SK-N-SH (cell line): Measurements from ENCODE around the gene LILRB5. TPM values are rescaled to one million over a fixed set of nuclear protein-coding genes. Genes with fewer than 3 reads are reported as not detected.
"Not testable (repeated sequence)": the region's sequence is repeated elsewhere in the genome, so short reads cannot be mapped to it uniquely, and the experiment has no call there.

Experiments used
- CTCF ChIA-PET: fragments of 300-600, 350-600 bp; formaldehyde crosslinking; extraction: SDS; loops from one replicate; lab custom pipeline; 2021; lab: Yijun Ruan, JAX
- POLR2A ChIA-PET: fragments of 350-600 bp; sonication (Branson Sonifier 250); formaldehyde crosslinking; extraction: SDS; loops from one replicate; lab custom pipeline; 2020; ENCODE audit warnings: antibody characterized with exemption, inconsistent platforms; lab: Yijun Ruan, JAX
- DNase-seq: peaks from one replicate; pipeline ENCODE4 v3.0.0; 2012
- H2AFZ ChIP-seq: fragments of 200-600 bp; sonication (generic); 2 replicates; pipeline ENCODE4 v1.8.1; 2016; ENCODE audit warnings: antibody characterized with exemption, mild to moderate bottlenecking, low read depth
- H3F3A ChIP-seq: fragments of 200-600 bp; sonication (generic); replicated peaks from 2 replicates; pipeline ENCODE3; 2016; ENCODE audit warnings: antibody characterized with exemption, mild to moderate bottlenecking; ENCODE audit not compliant: insufficient read depth
- H3K27ac ChIP-seq, 2 experiments: fragments of 200-500 bp in 1 of 2; fragments of 200-600 bp in 1 of 2; sonication (Bioruptor generic) in 1 of 2; sonication (generic), shearing (Covaris generic) in 1 of 2; 2 replicates each; pipeline versions ENCODE4 v1.5.1 to v1.6.1; 2014 to 2016; ENCODE audit warnings: low read depth in 2 of 2, inconsistent platforms in 1 of 2, low read length in 1 of 2, mild to moderate bottlenecking in 1 of 2, mixed read lengths in 1 of 2
- H3K27me3 ChIP-seq: fragments of 200-600 bp; sonication (generic), shearing (Covaris generic); 2 replicates; pipeline ENCODE4 v1.6.1; 2016; ENCODE audit warnings: mixed run types; ENCODE audit not compliant: insufficient read depth
- H3K36me3 ChIP-seq, 2 experiments: fragments of 200-500 bp in 1 of 2; fragments of 200-600 bp in 1 of 2; sonication (Bioruptor generic) in 1 of 2; sonication (generic) in 1 of 2; replicated peaks in 1 of 2; 2 replicates each; pipeline versions ENCODE3 to v1.5.1; 2014 to 2016; ENCODE audit warnings: low read length in 1 of 2, mild to moderate bottlenecking in 1 of 2; ENCODE audit not compliant: insufficient read depth in 2 of 2, control insufficient read depth in 1 of 2
- H3K4me1 ChIP-seq, 2 experiments: fragments of 200-500 bp in 1 of 2; fragments of 200-600 bp in 1 of 2; sonication (Bioruptor generic) in 1 of 2; sonication (generic), shearing (Covaris generic) in 1 of 2; 2 replicates each; pipeline versions ENCODE4 v1.5.1 to v1.6.1; 2014 to 2016; ENCODE audit warnings: low read depth in 1 of 2, low read length in 1 of 2, mixed run types in 1 of 2; ENCODE audit not compliant: insufficient read depth in 2 of 2, control insufficient read depth in 1 of 2
- H3K4me2 ChIP-seq: fragments of 200-600 bp; sonication (generic), shearing (Covaris generic); 2 replicates; pipeline ENCODE4 v1.6.1; 2017; ENCODE audit warnings: mixed run types
- H3K4me3 ChIP-seq, 2 experiments: fragments of 200-500 bp in 1 of 2; fragments of 200-600 bp in 1 of 2; sonication (Bioruptor generic) in 1 of 2; sonication (generic), shearing (Covaris generic) in 1 of 2; 2 replicates each; pipeline versions ENCODE4 v1.5.1 to v1.8.1; 2014 to 2016; ENCODE audit warnings: low read depth in 2 of 2, inconsistent platforms in 1 of 2, low read length in 1 of 2, mild to moderate bottlenecking in 1 of 2, mixed read lengths in 1 of 2, moderate library complexity in 1 of 2
- H3K79me2 ChIP-seq: fragments of 200-600 bp; sonication (generic); 2 replicates; pipeline ENCODE4 v1.8.1; 2017; ENCODE audit warnings: mild to moderate bottlenecking; ENCODE audit not compliant: insufficient read depth
- H3K9ac ChIP-seq: fragments of 200-600 bp; sonication (generic); 2 replicates; pipeline ENCODE4 v1.6.1; 2017; ENCODE audit warnings: mixed run types
- H3K9me2 ChIP-seq: fragments of 200-600 bp; sonication (generic); 2 replicates; pipeline ENCODE4 v1.6.1; 2017; ENCODE audit warnings: mixed run types
- H3K9me3 ChIP-seq: fragments of 200-600 bp; sonication (generic); 2 replicates; pipeline ENCODE4 v1.6.1; 2017; ENCODE audit warnings: mixed run types, mild to moderate bottlenecking, moderate library complexity
- H4K20me1 ChIP-seq: fragments of 200-600 bp; sonication (generic); 2 replicates; pipeline ENCODE4 v1.6.1; 2017; ENCODE audit warnings: mild to moderate bottlenecking, mixed run types; ENCODE audit not compliant: insufficient read depth
- FOXM1 ChIP-seq: IDR thresholded peaks from 2 replicates; pipeline ENCODE4 v1.4.0; 2012; ENCODE audit warnings: low read depth, mild to moderate bottlenecking
- GABPA ChIP-seq: IDR thresholded peaks from 2 replicates; pipeline ENCODE4 v1.4.0; 2012; ENCODE audit warnings: low read depth, mild to moderate bottlenecking
- GATA2 ChIP-seq: sonication (generic); formaldehyde crosslinking; IDR thresholded peaks from 2 replicates; pipeline ENCODE4 v1.5.0; 2020; ENCODE audit warnings: mild to moderate bottlenecking, missing genetic modification reagents
- RCOR1 ChIP-seq: fragments of 150-350 bp; IDR thresholded peaks from 2 replicates; pipeline ENCODE4 v1.6.1; 2017; ENCODE audit warnings: antibody characterized with exemption, low read length
- RXRA ChIP-seq: IDR thresholded peaks from 2 replicates; pipeline ENCODE4 v1.4.0; 2012; ENCODE audit warnings: low read depth, mild to moderate bottlenecking, borderline replicate concordance
- SMC3 ChIP-seq: IDR thresholded peaks from 2 replicates; pipeline ENCODE4 v1.6.1; 2012; ENCODE audit warnings: low read depth, low read length, improper control_type of control experiment
- TAF1 ChIP-seq: IDR thresholded peaks from 2 replicates; pipeline ENCODE4 v1.6.1; 2012; ENCODE audit warnings: low read depth, mild to moderate bottlenecking, low read length, moderate library complexity, borderline replicate concordance
- TEAD4 ChIP-seq: IDR thresholded peaks from 2 replicates; pipeline ENCODE4 v1.4.0; 2012; ENCODE audit warnings: mild to moderate bottlenecking, borderline replicate concordance; ENCODE audit not compliant: insufficient read depth
- WGBS: methylation state at CpG from one replicate; pipeline ENCODE4 v1.1.6; 2017; ENCODE audit warnings: low lambda C conversion rate; 5-methylcytosine and 5-hydroxymethylcytosine counted together
- polyA plus RNA-seq, 3 experiments: library from polyadenylated mRNA; depleted of rRNA; stranded (reverse); fragments of >200 nt; gene quantifications; 2 replicates each; pipeline ENCODE4 v1.2.3, GENCODE V29; 2012
- TF ChIP-seq, protein P1 (sequence below): IDR thresholded peaks from 2 replicates; pipeline ENCODE4 v1.4.0; 2012; ENCODE audit warnings: low read depth, borderline replicate concordance
- TF ChIP-seq, protein P2 (sequence below): IDR thresholded peaks from 2 replicates; pipeline ENCODE4; 2012

Gene LILRB5
- polyA plus RNA-seq, 1 of the 3 experiments (the other 2 are of a cell fraction) = not detected

DNA sequence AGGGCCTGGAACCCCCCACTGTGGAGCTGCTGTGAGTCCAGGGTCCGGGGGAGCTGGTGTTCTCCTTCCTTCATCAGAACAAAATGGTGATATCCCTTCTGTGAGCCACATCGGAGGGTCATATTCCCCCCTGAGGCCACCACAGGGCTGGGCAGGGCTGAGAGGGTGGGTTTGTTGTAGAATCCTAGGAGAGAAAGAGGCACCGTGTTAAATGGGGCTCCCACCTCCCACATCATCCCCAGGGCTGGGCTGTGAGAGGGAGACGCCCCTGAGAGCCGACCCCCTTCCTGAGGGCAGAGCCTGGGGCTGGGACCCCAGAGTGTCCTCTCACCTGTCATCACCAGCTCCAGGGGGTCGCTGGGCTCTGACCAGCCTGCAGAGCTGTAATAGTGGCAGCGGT is 35.1 kb downstream of the LILRB5 start:
- H4K20me1 ChIP-seq, H3K4me3 ChIP-seq, H2AFZ ChIP-seq, H3K9me2 ChIP-seq, CTCF ChIA-PET, H3K79me2 ChIP-seq, DNase-seq, H3F3A ChIP-seq, H3K9me3 ChIP-seq, H3K9ac ChIP-seq, H3K36me3 ChIP-seq, H3K27ac ChIP-seq, POLR2A ChIA-PET, H3K4me2 ChIP-seq, H3K4me1 ChIP-seq: not testable (repeated sequence)
- H3K27me3 ChIP-seq = peaks cover 17% of the 10 kb centered on the region; the same call in 1 of the 2 replicates
- WGBS = 45% methylated on average over 6 of the region's 7 CpGs

DNA sequence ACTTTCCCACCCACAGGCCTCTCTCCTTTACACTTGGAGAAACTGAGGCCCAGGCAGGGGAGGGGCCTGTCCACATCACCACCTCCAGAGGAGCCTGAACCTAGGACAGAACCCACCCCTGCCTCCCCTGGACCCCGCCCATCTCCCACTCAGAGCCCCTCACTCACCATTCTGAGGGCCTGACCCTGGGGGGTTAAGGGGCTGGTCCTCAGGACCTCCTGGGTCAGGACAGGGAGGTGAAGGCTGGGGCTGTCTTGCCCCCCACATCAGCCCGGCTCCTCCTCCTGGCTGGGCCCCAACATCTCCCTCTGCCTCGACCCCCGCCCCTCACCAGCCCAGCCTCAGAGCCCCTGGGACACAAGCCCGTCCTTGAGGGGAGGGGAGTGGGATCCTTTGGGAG is 37.4 kb downstream of the LILRB5 start:
- H3K4me1 ChIP-seq, H3K4me3 ChIP-seq, DNase-seq, H4K20me1 ChIP-seq, H3K9me2 ChIP-seq, H3K4me2 ChIP-seq, H3K9me3 ChIP-seq, H3K27ac ChIP-seq, H2AFZ ChIP-seq, H3F3A ChIP-seq, H3K9ac ChIP-seq, POLR2A ChIA-PET, CTCF ChIA-PET, H3K36me3 ChIP-seq, H3K79me2 ChIP-seq: not testable (repeated sequence)
- peaks cover 17% of the 10 kb centered on the region; the same call in 1 of the 2 replicates for H3K27me3 ChIP-seq
- 77% methylated on average over 3 of the region's 5 CpGs for WGBS

DNA sequence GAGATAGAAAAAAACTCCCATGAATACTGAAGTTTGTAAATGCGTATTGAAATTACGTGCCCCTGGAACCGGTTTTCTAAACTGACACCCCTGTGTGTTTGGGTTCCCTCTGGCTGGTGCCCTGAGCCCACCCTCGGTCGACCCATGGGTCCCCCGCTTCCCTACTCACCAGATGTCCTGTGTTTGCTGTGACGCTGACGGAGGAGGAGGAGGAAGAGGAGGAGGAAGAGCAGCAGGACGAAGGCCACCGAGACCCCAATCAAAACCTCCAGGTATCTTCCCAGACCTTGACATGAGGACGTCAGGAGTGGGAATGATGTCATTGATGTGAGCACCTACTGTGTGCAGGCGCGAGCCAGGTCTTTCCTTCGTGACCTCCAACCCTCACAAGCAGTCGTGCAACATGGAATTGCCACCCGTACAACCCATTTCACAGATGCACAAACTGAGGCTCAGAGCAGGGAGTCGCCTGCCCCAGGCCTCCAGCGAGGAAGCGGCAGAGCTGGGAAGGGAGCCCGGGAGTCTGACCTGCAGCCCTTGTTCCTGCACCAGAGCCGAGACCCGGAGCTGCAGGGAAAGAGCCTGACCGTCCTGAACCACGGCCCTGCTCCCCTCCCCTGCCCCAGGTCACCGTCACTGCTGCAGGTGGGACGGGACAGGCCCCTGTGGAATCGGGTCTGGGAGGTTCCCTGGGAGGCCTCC is 38.0 kb downstream of the LILRB5 start:
- Histone ChIP-seq H3K9me3 (no peaks in the 10 kb centered on the region), H3K9me2 (no peaks in the 10 kb centered on the region), H3K36me3 (no peaks in the 10 kb centered on the region), H3K79me2 (no peaks in the 10 kb centered on the region), H2AFZ (no peak overlapping the region), H4K20me1 (no peaks in the 10 kb centered on the region), H3K4me3 (no peak overlapping the region), H3K27ac (no peak overlapping the region), H3K9ac (no peak overlapping the region), H3K27me3 (peaks cover 17% of the 10 kb centered on the region; the same call in 1 of the 2 replicates), H3K4me2 (no peak overlapping the region)
- no peak for DNase-seq
- CTCF ChIA-PET = no interaction called here
- POLR2A ChIA-PET = no interaction called here
- WGBS = 93% methylated on average over 20 of the region's 27 CpGs
- TF ChIP-seq TAF1 (no peak), RCOR1 (no peak), TEAD4 (no peak), FOXM1 (no peak), GATA2 (CRISPR knock-in tag) (no peak), RXRA (no peak), SMC3 (no peak), GABPA (no peak)
- TF ChIP-seq, protein P1, sequence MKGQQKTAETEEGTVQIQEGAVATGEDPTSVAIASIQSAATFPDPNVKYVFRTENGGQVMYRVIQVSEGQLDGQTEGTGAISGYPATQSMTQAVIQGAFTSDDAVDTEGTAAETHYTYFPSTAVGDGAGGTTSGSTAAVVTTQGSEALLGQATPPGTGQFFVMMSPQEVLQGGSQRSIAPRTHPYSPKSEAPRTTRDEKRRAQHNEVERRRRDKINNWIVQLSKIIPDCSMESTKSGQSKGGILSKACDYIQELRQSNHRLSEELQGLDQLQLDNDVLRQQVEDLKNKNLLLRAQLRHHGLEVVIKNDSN = no peak
- TF ChIP-seq, protein P2, sequence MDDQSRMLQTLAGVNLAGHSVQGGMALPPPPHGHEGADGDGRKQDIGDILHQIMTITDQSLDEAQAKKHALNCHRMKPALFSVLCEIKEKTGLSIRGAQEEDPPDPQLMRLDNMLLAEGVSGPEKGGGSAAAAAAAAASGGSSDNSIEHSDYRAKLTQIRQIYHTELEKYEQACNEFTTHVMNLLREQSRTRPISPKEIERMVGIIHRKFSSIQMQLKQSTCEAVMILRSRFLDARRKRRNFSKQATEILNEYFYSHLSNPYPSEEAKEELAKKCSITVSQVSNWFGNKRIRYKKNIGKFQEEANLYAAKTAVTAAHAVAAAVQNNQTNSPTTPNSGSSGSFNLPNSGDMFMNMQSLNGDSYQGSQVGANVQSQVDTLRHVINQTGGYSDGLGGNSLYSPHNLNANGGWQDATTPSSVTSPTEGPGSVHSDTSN = no peak
- TF ChIP-seq, all 33 proteins: peak for 0
- peaks cover 0 to 6% of the 10 kb centered on the region in 2 experiments; a peak in 1 of 4 replicates for H3K4me1 ChIP-seq
- no peaks in the 10 kb centered on the region for H3F3A ChIP-seq
